CD4-positive, alpha-beta T cell treated with Interleukin-10 for 1 hour (primary cell): Measurements from ENCODE around the gene SLC44A5.
"Not testable (repeated sequence)": the region's sequence is repeated elsewhere in the genome, so short reads cannot be mapped to it uniquely, and the experiment has no call there.

ENCODE experiments used
- DNase-seq: peaks from one replicate; pipeline ENCODE4 v3.0.0-alpha.2; 2020

Gene SLC44A5

GRCh38 chr1:75444220-75444619 is 166.7 kb downstream of the SLC44A5 start:
- DNase-seq: no peak

- no peak for DNase-seq
Observed at GRCh38 chr1:75440274-75440673, 170.6 kb downstream of the SLC44A5 start.

GRCh38 chr1:75438355-75438754 is 172.6 kb downstream of the SLC44A5 start:
- DNase-seq: no peak

GRCh38 chr1:75431843-75432242 is 179.1 kb downstream of the SLC44A5 start:
- DNase-seq: no peak

- DNase-seq: no peak
Observed at GRCh38 chr1:75430526-75430925, 180.4 kb downstream of the SLC44A5 start.

- no peak for DNase-seq
Observed at GRCh38 chr1:75426688-75427087, 184.2 kb downstream of the SLC44A5 start.

- DNase-seq: no peak
Observed at GRCh38 chr1:75425001-75425650, 185.8 kb downstream of the SLC44A5 start.

GRCh38 chr1:75423616-75424015 is 187.3 kb downstream of the SLC44A5 start:
- DNase-seq: no peak

- DNase-seq: no peak
Observed at GRCh38 chr1:75423136-75423535, 187.8 kb downstream of the SLC44A5 start.

GRCh38 chr1:75421371-75421770 is 189.5 kb downstream of the SLC44A5 start:
- no peak for DNase-seq

GRCh38 chr1:75415187-75415586 is 195.7 kb downstream of the SLC44A5 start:
- no peak for DNase-seq

GRCh38 chr1:75412616-75413015 is 198.3 kb downstream of the SLC44A5 start:
- DNase-seq: no peak

- DNase-seq: not testable (repeated sequence)
Observed at GRCh38 chr1:75404681-75405080, 206.2 kb downstream of the SLC44A5 start.

- DNase-seq: not testable (repeated sequence)
Observed at GRCh38 chr1:75403147-75403646, 207.7 kb downstream of the SLC44A5 start.

GRCh38 chr1:75400716-75401115 is 210.2 kb downstream of the SLC44A5 start:
- no peak for DNase-seq

- DNase-seq: no peak
Observed at GRCh38 chr1:75396745-75397144, 214.2 kb downstream of the SLC44A5 start.

GRCh38 chr1:75396260-75396659 is 214.7 kb downstream of the SLC44A5 start:
- DNase-seq: no peak

GRCh38 chr1:75394386-75395139 is 216.4 kb downstream of the SLC44A5 start:
- DNase-seq: no peak

- no peak for DNase-seq
Observed at GRCh38 chr1:75392278-75392677, 218.6 kb downstream of the SLC44A5 start.

GRCh38 chr1:75375476-75376447 is 235.2 kb downstream of the SLC44A5 start:
- not testable (repeated sequence) for DNase-seq

- DNase-seq: no peak
Observed at GRCh38 chr1:75373542-75374159, 237.3 kb downstream of the SLC44A5 start.

- no peak for DNase-seq
Observed at GRCh38 chr1:75366595-75366994, 244.3 kb downstream of the SLC44A5 start.

GRCh38 chr1:75361260-75361659 is 249.7 kb downstream of the SLC44A5 start:
- no peak for DNase-seq
